Mesendoderm (in vitro differentiated cells): ENCODE measurements around the gene SMARCD3.

Source experiments
- DNase-seq: peaks from one replicate; pipeline ENCODE4 v3.0.0; 2013
- H2AK5ac ChIP-seq: 2 replicates; pipeline ENCODE4 v1.6.1; 2013; ENCODE audit warnings: low read length, inconsistent platforms
- H2BK120ac ChIP-seq: 2 replicates; pipeline ENCODE4 v1.6.1; 2013; ENCODE audit warnings: low read depth, mild to moderate bottlenecking, low read length, moderate library complexity, mixed read lengths
- H2BK15ac ChIP-seq: replicated peaks from 2 replicates; pipeline ENCODE4 v1.6.1; 2013; ENCODE audit warnings: low read depth, mild to moderate bottlenecking, moderate library complexity
- H2BK5ac ChIP-seq: 2 replicates; pipeline ENCODE4 v1.6.1; 2013; ENCODE audit warnings: low read length, inconsistent platforms
- H3K18ac ChIP-seq: 2 replicates; pipeline ENCODE4 v1.6.1; 2013; ENCODE audit warnings: mild to moderate bottlenecking, low read length, mixed read lengths
- H3K23ac ChIP-seq: one replicate; pipeline ENCODE4 v1.6.1; 2013; ENCODE audit warnings: low read length
- H3K27ac ChIP-seq: 2 replicates; pipeline ENCODE4 v1.5.1; 2013; ENCODE audit warnings: low read depth, mild to moderate bottlenecking, inconsistent platforms, low read length, moderate library complexity
- H3K27me3 ChIP-seq: 2 replicates; pipeline ENCODE4 v1.6.1; 2013; ENCODE audit warnings: low read length, control low read depth, mild to moderate bottlenecking, inconsistent platforms; ENCODE audit not compliant: insufficient read depth, poor library complexity
- H3K36me3 ChIP-seq: 2 replicates; pipeline ENCODE4 v1.6.1; 2013; ENCODE audit warnings: low read length, inconsistent platforms; ENCODE audit not compliant: control insufficient read depth, insufficient read depth
- H3K4ac ChIP-seq: one replicate; pipeline ENCODE4 v1.6.1; 2013; ENCODE audit warnings: low read depth, mild to moderate bottlenecking, low read length, moderate library complexity
- H3K4me1 ChIP-seq: 2 replicates; pipeline ENCODE4 v1.6.1; 2013; ENCODE audit warnings: low read depth, low read length, inconsistent platforms; ENCODE audit not compliant: control insufficient read depth
- H3K4me2 ChIP-seq: 2 replicates; pipeline ENCODE4 v1.6.1; 2013; ENCODE audit warnings: low read length
- H3K4me3 ChIP-seq: 2 replicates; pipeline ENCODE4 v1.5.1; 2013; ENCODE audit warnings: mild to moderate bottlenecking, low read length
- H3K56ac ChIP-seq: one replicate; pipeline ENCODE4 v1.6.1; 2013; ENCODE audit warnings: low read length
- H3K79me1 ChIP-seq: 2 replicates; pipeline ENCODE4 v1.6.1; 2013; ENCODE audit warnings: low read length, inconsistent platforms
- H3K79me2 ChIP-seq: 2 replicates; pipeline ENCODE4 v1.6.1; 2013; ENCODE audit warnings: mild to moderate bottlenecking, low read length; ENCODE audit not compliant: control insufficient read depth, insufficient read depth
- H3K9ac ChIP-seq: 2 replicates; pipeline ENCODE4 v1.6.1; 2013; ENCODE audit warnings: low read length, inconsistent platforms
- H4K5ac ChIP-seq: one replicate; pipeline ENCODE4 v1.6.1; 2013; ENCODE audit warnings: low read length
- H4K8ac ChIP-seq: one replicate; pipeline ENCODE4 v1.6.1; 2013; ENCODE audit warnings: low read depth, mild to moderate bottlenecking, control low read depth, low read length, moderate library complexity
- WGBS: extraction: QIAGEN DNeasy Blood & Tissue Kit; methylation state at CpG from one replicate; pipeline ENCODE4 v1.1.7; 2013; ENCODE audit warnings: low lambda C conversion rate, missing lambda C conversion rate; ENCODE audit not compliant: insufficient coverage; ENCODE audit errors: extremely low coverage; 5-methylcytosine and 5-hydroxymethylcytosine counted together

SMARCD3 gene

GRCh38 chr7:151250181-151251132, 2.0 kb upstream of the SMARCD3 start:
- Histone ChIP-seq H2BK5ac (no peak overlapping the region), H3K56ac (peak overlapping the region; percentile 53), H3K4me3 (no peak overlapping the region), H3K18ac (peak overlapping the region; percentile 16), H3K79me1 (no peaks in the 10 kb centered on the region), H2AK5ac (peak overlapping the region; percentile 84), H3K4me1 (peaks cover 30% of the 10 kb centered on the region), H3K79me2 (no peaks in the 10 kb centered on the region), H3K23ac (no peak overlapping the region), H2BK15ac (no peak overlapping the region), H3K4ac (no peak overlapping the region), H3K27me3 (no peaks in the 10 kb centered on the region), H3K36me3 (no peaks in the 10 kb centered on the region), H3K4me2 (no peak overlapping the region), H2BK120ac (peak overlapping the region; percentile 3), H3K9ac (peak overlapping the region; percentile 7), H3K27ac (no peak overlapping the region), H4K8ac (no peak overlapping the region), H4K5ac (no peak overlapping the region)
- DNase-seq, result no peak
- WGBS, result no CpG with 5 or more reads among the region's 7 CpGs

- Histone ChIP-seq H4K5ac (no peak overlapping the region), H3K18ac (peak overlapping the region; percentile 16), H3K56ac (peak overlapping the region; percentile 99), H3K79me1 (no peaks in the 10 kb centered on the region), H2BK5ac (no peak overlapping the region), H3K36me3 (no peaks in the 10 kb centered on the region), H3K23ac (no peak overlapping the region), H3K79me2 (no peaks in the 10 kb centered on the region), H3K4ac (no peak overlapping the region), H2BK15ac (no peak overlapping the region), H3K27ac (no peak overlapping the region), H3K4me1 (peaks cover 30% of the 10 kb centered on the region), H3K9ac (peak overlapping the region; percentile 7), H2BK120ac (peak overlapping the region; percentile 3), H2AK5ac (peak overlapping the region; percentile 84), H3K27me3 (peaks cover under 1% of the 10 kb centered on the region), H3K4me3 (no peak overlapping the region), H4K8ac (no peak overlapping the region), H3K4me2 (no peak overlapping the region)
- DNase-seq, result peak; percentile 73
- WGBS, result no CpG with 5 or more reads among the region's 5 CpGs
Measured at GRCh38 chr7:151249732-151250072, 1.2 kb upstream of the SMARCD3 start.

DNA sequence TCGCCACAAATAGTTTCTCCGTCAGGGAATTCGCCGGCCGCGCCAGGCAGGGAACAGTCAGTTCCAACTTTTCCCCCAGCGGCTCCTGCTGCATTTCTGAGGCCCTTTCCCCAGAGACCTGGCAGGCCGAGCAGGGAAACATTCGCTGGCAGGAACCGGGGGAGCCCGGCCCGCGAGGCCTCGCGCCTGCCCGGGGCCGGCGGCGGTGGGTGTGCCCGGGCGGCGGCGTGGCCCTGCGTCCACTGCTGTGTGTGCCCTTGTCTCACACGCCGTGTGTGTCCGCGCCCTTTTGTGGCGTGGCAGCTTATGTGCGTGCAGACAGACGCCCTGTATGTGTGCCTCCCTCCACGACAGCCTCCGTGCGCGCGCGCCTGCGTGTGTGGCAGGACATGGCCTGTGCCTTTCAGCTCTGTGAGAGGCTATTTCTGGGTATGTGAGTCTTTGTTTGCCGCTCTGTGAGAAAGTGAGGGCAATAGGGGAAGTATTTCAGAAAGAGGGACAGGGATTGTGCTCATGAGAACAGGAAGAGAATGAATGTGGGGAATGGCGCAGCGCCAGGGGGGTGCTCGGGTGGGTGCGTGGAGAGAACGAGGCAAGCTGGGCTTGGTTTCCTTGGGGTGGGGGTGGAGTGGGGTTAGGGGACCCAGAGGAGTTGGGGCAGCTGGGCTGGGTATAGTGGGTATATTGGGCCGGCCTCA, 689 bp upstream of the SMARCD3 start:
- Histone ChIP-seq H2BK5ac (peak overlapping the region; percentile 86), H3K4ac (peak overlapping the region; percentile 44), H3K27ac (peak overlapping the region; percentile 67), H3K18ac (peak overlapping the region; percentile 3), H3K56ac (peak overlapping the region; percentile 99), H3K79me1 (no peaks in the 10 kb centered on the region), H3K23ac (no peak overlapping the region), H4K8ac (no peak overlapping the region), H3K4me1 (peaks cover 30% of the 10 kb centered on the region), H3K79me2 (no peaks in the 10 kb centered on the region), H3K9ac (peak overlapping the region; percentile 85), H3K27me3 (peaks cover 2% of the 10 kb centered on the region), H4K5ac (no peak overlapping the region), H3K36me3 (no peaks in the 10 kb centered on the region), H3K4me3 (no peak overlapping the region), H3K4me2 (peak overlapping the region; percentile 89), H2BK120ac (peak overlapping the region; percentile 31), H2AK5ac (no peak overlapping the region), H2BK15ac (no peak overlapping the region)
- DNase-seq, result no peak
- WGBS, result no CpG with 5 or more reads among the region's 45 CpGs

- H3K4me1 ChIP-seq, result peaks cover 27% of the 10 kb centered on the region
- no peak overlapping the region for H2AK5ac ChIP-seq
- H3K4me2 ChIP-seq, result peak overlapping the region; percentile 63
- peak overlapping the region; percentile 3 for H3K18ac ChIP-seq
- H2BK15ac ChIP-seq, result no peak overlapping the region
- H3K27ac ChIP-seq, result no peak overlapping the region
- H2BK5ac ChIP-seq, result no peak overlapping the region
- H3K56ac ChIP-seq, result peak overlapping the region; percentile 86
- H3K36me3 ChIP-seq, result no peaks in the 10 kb centered on the region
- H3K9ac ChIP-seq, result peak overlapping the region; percentile 69
- no peaks in the 10 kb centered on the region for H3K79me1 ChIP-seq
- H2BK120ac ChIP-seq, result peak overlapping the region; percentile 31
- no CpG with 5 or more reads among the region's 29 CpGs for WGBS
- H4K8ac ChIP-seq, result no peak overlapping the region
- H3K4ac ChIP-seq, result no peak overlapping the region
- no peaks in the 10 kb centered on the region for H3K79me2 ChIP-seq
- H3K4me3 ChIP-seq, result no peak overlapping the region
- DNase-seq, result no peak
- H3K27me3 ChIP-seq, result peaks cover 2% of the 10 kb centered on the region
- H3K23ac ChIP-seq, result peak overlapping the region; percentile 85
- no peak overlapping the region for H4K5ac ChIP-seq
Measured at GRCh38 chr7:151247611-151248345, 716 bp downstream of the SMARCD3 start.

DNA sequence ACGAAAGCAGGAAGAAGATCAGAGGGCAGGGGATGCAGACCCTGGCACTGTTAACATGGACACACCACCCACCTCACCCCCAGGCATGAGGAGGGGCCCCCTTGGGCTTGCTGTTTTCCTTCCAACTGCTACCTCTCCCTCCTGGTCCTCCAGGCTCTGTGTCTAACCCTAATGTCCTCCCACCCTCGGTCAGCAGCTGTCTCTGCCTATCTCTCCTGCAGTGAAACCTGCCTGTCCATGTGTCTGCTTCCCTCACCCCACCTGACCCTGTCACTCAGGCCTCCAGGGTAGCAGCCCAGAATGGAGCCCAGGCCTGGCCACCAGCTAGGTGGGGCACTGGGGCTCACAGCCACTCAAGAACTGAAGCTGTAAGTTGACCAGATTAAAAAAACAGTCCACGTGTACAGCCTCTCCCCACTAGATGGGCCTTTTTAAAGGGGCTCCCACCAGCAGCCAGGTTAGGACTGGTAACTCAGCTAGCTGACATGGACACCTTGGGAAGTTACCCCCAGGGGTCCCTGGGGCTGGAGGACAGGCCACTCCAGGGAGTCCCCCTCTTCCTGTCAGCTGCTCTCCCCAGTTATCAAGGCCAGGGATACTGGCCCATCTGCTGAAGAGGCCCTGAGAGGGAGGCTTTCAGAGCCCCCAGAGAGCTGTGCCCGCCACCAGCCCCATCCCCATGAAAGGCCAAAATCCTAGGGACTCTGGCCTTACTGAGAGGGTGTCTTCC, 1.5 kb downstream of the SMARCD3 start:
- Histone ChIP-seq H2BK15ac (no peak overlapping the region), H4K8ac (no peak overlapping the region), H3K18ac (no peak overlapping the region), H3K79me1 (no peaks in the 10 kb centered on the region), H4K5ac (no peak overlapping the region), H3K36me3 (no peaks in the 10 kb centered on the region), H3K56ac (no peak overlapping the region), H2BK120ac (no peak overlapping the region), H3K4ac (no peak overlapping the region), H2AK5ac (no peak overlapping the region), H3K4me2 (no peak overlapping the region), H3K27ac (no peak overlapping the region), H3K4me3 (no peak overlapping the region), H3K4me1 (peaks cover 23% of the 10 kb centered on the region), H3K9ac (no peak overlapping the region), H3K23ac (peak overlapping the region; percentile 20), H3K79me2 (no peaks in the 10 kb centered on the region), H3K27me3 (peaks cover 2% of the 10 kb centered on the region), H2BK5ac (no peak overlapping the region)
- no peak for DNase-seq
- no CpG with 5 or more reads among the region's 4 CpGs for WGBS
